ENCODE data around the gene WDSUB1. TPM values are rescaled to one million over a fixed set of nuclear protein-coding genes. Genes with fewer than 3 reads are reported as not detected.

The WDSUB1 gene
- total RNA-seq, 1 experiment from 2014 or later, result 7.7 TPM

DNA sequence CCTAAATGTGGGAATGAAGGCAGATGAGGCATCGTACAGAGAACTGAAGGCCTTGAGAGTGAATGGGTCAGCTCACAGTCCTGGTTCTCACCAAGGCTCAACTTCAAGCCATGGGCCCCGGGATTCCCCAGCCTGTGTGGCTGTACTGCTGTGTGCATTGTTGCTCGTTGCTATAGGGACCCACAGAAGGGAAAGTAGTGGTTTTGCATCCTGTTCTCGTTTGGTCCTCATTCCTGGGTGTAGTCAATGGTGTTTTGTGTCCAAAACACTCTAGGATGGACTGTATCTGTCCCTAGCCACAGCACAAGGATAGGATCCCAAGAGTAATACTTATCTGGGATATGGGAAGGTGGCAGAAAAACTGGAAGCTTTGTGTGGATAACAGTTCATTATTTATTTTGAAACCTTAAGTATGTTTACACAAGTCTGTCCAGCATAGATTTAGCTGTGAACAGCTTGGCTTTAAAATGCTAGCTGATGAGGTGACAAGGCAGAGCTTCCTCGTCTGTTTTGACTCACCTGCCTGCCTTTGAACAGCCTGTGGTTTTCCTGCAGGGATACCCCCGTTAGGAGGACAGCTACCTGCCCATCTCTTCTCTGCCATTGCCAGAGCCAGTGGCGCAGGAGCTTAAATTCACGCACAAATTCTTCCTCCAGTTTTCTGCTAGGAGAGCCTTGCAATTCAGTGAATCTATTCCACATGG, 85.0 kb downstream of the WDSUB1 start:
- TF ChIP-seq POLR2AphosphoS5 (IDR thresholded peaks at IDR 0.05; ENCODE audit: low read depth, low read length) (no peak), SIN3A (IDR thresholded peaks at IDR 0.05; ENCODE audit: borderline replicate concordance, insufficient read depth, low read depth, low read length) (no peak), TCF7L2 (IDR thresholded peaks at IDR 0.05; ENCODE audit: low read depth, low read length) (no peak)
- TF ChIP-seq, protein P1, sequence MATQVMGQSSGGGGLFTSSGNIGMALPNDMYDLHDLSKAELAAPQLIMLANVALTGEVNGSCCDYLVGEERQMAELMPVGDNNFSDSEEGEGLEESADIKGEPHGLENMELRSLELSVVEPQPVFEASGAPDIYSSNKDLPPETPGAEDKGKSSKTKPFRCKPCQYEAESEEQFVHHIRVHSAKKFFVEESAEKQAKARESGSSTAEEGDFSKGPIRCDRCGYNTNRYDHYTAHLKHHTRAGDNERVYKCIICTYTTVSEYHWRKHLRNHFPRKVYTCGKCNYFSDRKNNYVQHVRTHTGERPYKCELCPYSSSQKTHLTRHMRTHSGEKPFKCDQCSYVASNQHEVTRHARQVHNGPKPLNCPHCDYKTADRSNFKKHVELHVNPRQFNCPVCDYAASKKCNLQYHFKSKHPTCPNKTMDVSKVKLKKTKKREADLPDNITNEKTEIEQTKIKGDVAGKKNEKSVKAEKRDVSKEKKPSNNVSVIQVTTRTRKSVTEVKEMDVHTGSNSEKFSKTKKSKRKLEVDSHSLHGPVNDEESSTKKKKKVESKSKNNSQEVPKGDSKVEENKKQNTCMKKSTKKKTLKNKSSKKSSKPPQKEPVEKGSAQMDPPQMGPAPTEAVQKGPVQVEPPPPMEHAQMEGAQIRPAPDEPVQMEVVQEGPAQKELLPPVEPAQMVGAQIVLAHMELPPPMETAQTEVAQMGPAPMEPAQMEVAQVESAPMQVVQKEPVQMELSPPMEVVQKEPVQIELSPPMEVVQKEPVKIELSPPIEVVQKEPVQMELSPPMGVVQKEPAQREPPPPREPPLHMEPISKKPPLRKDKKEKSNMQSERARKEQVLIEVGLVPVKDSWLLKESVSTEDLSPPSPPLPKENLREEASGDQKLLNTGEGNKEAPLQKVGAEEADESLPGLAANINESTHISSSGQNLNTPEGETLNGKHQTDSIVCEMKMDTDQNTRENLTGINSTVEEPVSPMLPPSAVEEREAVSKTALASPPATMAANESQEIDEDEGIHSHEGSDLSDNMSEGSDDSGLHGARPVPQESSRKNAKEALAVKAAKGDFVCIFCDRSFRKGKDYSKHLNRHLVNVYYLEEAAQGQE (IDR thresholded peaks at IDR 0.05; ENCODE audit: insufficient read depth in 1 of 2, low read depth in 2 of 2, low read length in 1 of 2), result no peak
- TF ChIP-seq, protein P2, sequence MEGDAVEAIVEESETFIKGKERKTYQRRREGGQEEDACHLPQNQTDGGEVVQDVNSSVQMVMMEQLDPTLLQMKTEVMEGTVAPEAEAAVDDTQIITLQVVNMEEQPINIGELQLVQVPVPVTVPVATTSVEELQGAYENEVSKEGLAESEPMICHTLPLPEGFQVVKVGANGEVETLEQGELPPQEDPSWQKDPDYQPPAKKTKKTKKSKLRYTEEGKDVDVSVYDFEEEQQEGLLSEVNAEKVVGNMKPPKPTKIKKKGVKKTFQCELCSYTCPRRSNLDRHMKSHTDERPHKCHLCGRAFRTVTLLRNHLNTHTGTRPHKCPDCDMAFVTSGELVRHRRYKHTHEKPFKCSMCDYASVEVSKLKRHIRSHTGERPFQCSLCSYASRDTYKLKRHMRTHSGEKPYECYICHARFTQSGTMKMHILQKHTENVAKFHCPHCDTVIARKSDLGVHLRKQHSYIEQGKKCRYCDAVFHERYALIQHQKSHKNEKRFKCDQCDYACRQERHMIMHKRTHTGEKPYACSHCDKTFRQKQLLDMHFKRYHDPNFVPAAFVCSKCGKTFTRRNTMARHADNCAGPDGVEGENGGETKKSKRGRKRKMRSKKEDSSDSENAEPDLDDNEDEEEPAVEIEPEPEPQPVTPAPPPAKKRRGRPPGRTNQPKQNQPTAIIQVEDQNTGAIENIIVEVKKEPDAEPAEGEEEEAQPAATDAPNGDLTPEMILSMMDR (IDR thresholded peaks at IDR 0.05), result no peak
- DNase-seq (ENCODE audit: low read depth, low spot score) (no peak), ATAC-seq (no peak)
- POLR2A ChIA-PET, result no interaction called here
- Histone ChIP-seq H3K27me3 (ENCODE audit: control insufficient read depth, insufficient read depth, low read length) (no peaks in the 10 kb centered on the region), H3K4me3 (ENCODE audit: low read depth in 2 of 2, low read length in 2 of 2) (no peak overlapping the region), H3K9me3 (ENCODE audit: control insufficient read depth, insufficient read depth, low read depth, low read length) (no peaks in the 10 kb centered on the region), H3K36me3 (ENCODE audit: control insufficient read depth, insufficient read depth, low read length) (peaks cover 16% of the 10 kb centered on the region), H3K27ac (ENCODE audit: low read length) (no peak overlapping the region), H3K4me1 (ENCODE audit: control insufficient read depth, insufficient read depth, low read length) (no peaks in the 10 kb centered on the region)
- in situ Hi-C loops (cut with HindIII; ENCODE audit: low pct_unique_long_range_greater_than_20kb, low sequenced_read_pairs) (no loop called here), intact Hi-C loops (cut with micrococcal nuclease; ENCODE audit: unreplicated experiment) (no loop called here)
- BruUV-seq (replicated peaks), result no TSS peak
- CTCF ChIA-PET, result no interaction called here

DNA sequence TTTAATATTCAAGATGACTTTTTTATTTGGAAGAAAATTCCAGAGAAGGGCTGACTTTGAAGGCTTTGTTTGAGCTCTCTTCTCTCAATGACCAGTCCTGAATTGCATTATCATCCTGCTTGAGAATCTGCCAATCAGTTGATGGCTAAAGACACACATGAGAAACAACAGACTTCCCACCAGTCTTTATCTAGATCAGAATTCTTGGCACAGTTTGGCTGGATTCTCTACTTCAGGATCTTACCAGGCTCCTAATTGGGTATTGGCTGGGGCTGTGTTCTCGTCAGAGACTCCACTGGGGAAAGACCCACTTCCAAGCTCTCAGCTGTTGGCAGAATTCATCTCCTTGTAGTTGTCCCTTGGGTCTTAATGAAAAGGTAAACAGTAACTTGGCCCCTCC, 86.0 kb downstream of the WDSUB1 start:
- ATAC-seq, result no peak
- DNase-seq (ENCODE audit: low read depth, low spot score), result no peak
- no TSS peak for BruUV-seq (replicated peaks)
- H3K27ac ChIP-seq (ENCODE audit: low read length), result no peak overlapping the region
- H3K36me3 ChIP-seq (ENCODE audit: control insufficient read depth, insufficient read depth, low read length), result peaks cover 12% of the 10 kb centered on the region
- no peak for TF ChIP-seq POLR2AphosphoS5 (IDR thresholded peaks at IDR 0.05; ENCODE audit: low read depth, low read length)
- TF ChIP-seq, protein P2 (IDR thresholded peaks at IDR 0.05), result no peak
- TF ChIP-seq SIN3A (IDR thresholded peaks at IDR 0.05; ENCODE audit: borderline replicate concordance, insufficient read depth, low read depth, low read length), result no peak
- TF ChIP-seq TCF7L2 (IDR thresholded peaks at IDR 0.05; ENCODE audit: low read depth, low read length), result no peak
- TF ChIP-seq, protein P1 (IDR thresholded peaks at IDR 0.05; ENCODE audit: insufficient read depth in 1 of 2, low read depth in 2 of 2, low read length in 1 of 2), result no peak
- no peak overlapping the region for H3K4me3 ChIP-seq (ENCODE audit: low read depth in 2 of 2, low read length in 2 of 2)
- H3K4me1 ChIP-seq (ENCODE audit: control insufficient read depth, insufficient read depth, low read length), result no peaks in the 10 kb centered on the region
- ChIA-PET CTCF (no interaction called here), POLR2A (no interaction called here)
- H3K27me3 ChIP-seq (ENCODE audit: control insufficient read depth, insufficient read depth, low read length), result no peaks in the 10 kb centered on the region
- in situ Hi-C loops (cut with HindIII; ENCODE audit: low pct_unique_long_range_greater_than_20kb, low sequenced_read_pairs) (no loop called here), intact Hi-C loops (cut with micrococcal nuclease; ENCODE audit: unreplicated experiment) (no loop called here)
- H3K9me3 ChIP-seq (ENCODE audit: control insufficient read depth, insufficient read depth, low read depth, low read length), result no peaks in the 10 kb centered on the region
